LNCAP (cell line): ENCODE data around the gene IKZF1.

Experiments used
- CTCF ChIP-seq: fragments of 450-650 bp; IDR thresholded peaks from 2 replicates; pipeline ENCODE4 v1.5.1; 2017; ENCODE audit warnings: mild to moderate bottlenecking

IKZF1 gene

GRCh38 chr7:50285269-50285668, 19.2 kb upstream of the IKZF1 start:
- no peak for TF ChIP-seq CTCF

GRCh38 chr7:50287129-50287528, 17.4 kb upstream of the IKZF1 start:
- TF ChIP-seq CTCF = no peak

GRCh38 chr7:50292165-50292757, 12.3 kb upstream of the IKZF1 start:
- TF ChIP-seq CTCF = no peak

- no peak for TF ChIP-seq CTCF
These were observed 11.8 kb upstream of the IKZF1 start for GRCh38 chr7:50292763-50293162.

GRCh38 chr7:50293509-50294179, 10.9 kb upstream of the IKZF1 start:
- no peak for TF ChIP-seq CTCF

GRCh38 chr7:50295133-50295532, 9.4 kb upstream of the IKZF1 start:
- no peak for TF ChIP-seq CTCF

GRCh38 chr7:50296799-50297198, 7.7 kb upstream of the IKZF1 start:
- TF ChIP-seq CTCF = no peak
